ACHN (cell line): ENCODE data around the gene ANKRD13A.
"Not testable (repeated sequence)": the region's sequence is repeated elsewhere in the genome, so short reads cannot be mapped to it uniquely, and the experiment has no call there.

Experiments
- DNase-seq: peaks from one replicate; pipeline ENCODE4 v3.0.0-alpha.2; 2015
- in situ Hi-C: cut with HindIII; loops from 2 replicates; pipeline ENCODE4 v1.10.0; 2017; ENCODE audit warnings: low sequenced_read_pairs, low pct_ligation_motif_present, low pct_unique_long_range_greater_than_20kb

The ANKRD13A gene

GRCh38 chr12:110068115-110068514 is 68.9 kb downstream of the ANKRD13A start:
- in situ Hi-C loops: not testable (repeated sequence)

GRCh38 chr12:110068654-110069053 is 69.4 kb downstream of the ANKRD13A start:
- DNase-seq: no peak
- in situ Hi-C loops: no loop called here

More at GRCh38 chr12:110068115-110068514, 68.9 kb downstream of the ANKRD13A start:
- DNase-seq: not testable (repeated sequence)

GRCh38 chr12:110071504-110071903 is 72.3 kb downstream of the ANKRD13A start:
- in situ Hi-C loops: no loop called here
- no peak for DNase-seq

- in situ Hi-C loops: no loop called here
- DNase-seq: no peak
Observed at GRCh38 chr12:110071967-110072366, 72.7 kb downstream of the ANKRD13A start.

GRCh38 chr12:110072636-110073035 is 73.4 kb downstream of the ANKRD13A start:
- DNase-seq, in situ Hi-C loops: not testable (repeated sequence)

GRCh38 chr12:110073049-110073831 is 74.0 kb downstream of the ANKRD13A start:
- no peak for DNase-seq
- in situ Hi-C loops: no loop called here

GRCh38 chr12:110074089-110074488 is 74.9 kb downstream of the ANKRD13A start:
- in situ Hi-C loops: no loop called here

GRCh38 chr12:110075880-110076279 is 76.7 kb downstream of the ANKRD13A start:
- DNase-seq: no peak
- in situ Hi-C loops: no loop called here

More at GRCh38 chr12:110074089-110074488, 74.9 kb downstream of the ANKRD13A start:
- no peak for DNase-seq

GRCh38 chr12:110077800-110078199 is 78.6 kb downstream of the ANKRD13A start:
- in situ Hi-C loops: no loop called here
- no peak for DNase-seq

- DNase-seq: no peak
- in situ Hi-C loops: no loop called here
Observed at GRCh38 chr12:110079477-110080400, 80.5 kb downstream of the ANKRD13A start.

- in situ Hi-C loops: no loop called here
- no peak for DNase-seq
Observed at GRCh38 chr12:110080410-110080809, 81.2 kb downstream of the ANKRD13A start.

GRCh38 chr12:110084314-110085015 is 85.2 kb downstream of the ANKRD13A start:
- in situ Hi-C loops: no loop called here
- no peak for DNase-seq

GRCh38 chr12:110088216-110088615 is 89.0 kb downstream of the ANKRD13A start:
- DNase-seq, in situ Hi-C loops: not testable (repeated sequence)

- in situ Hi-C loops: no loop called here
- no peak for DNase-seq
Observed at GRCh38 chr12:110088936-110089335, 89.7 kb downstream of the ANKRD13A start.
